T47D (cell line): ENCODE results near the gene HOXC9.

Experiments
- DNase-seq, 2 experiments: peaks; one replicate each; pipeline versions ENCODE4 v3.0.0 to v3.0.0-alpha.2; 2011 to 2012; ENCODE audit warnings: low read depth in 1 of 2, low spot score in 1 of 2
- JUND ChIP-seq: IDR thresholded peaks from 2 replicates; pipeline ENCODE4 v1.6.1; 2012; ENCODE audit warnings: low read depth
- in situ Hi-C: cut with HindIII; loops from 2 replicates; pipeline ENCODE4 v1.10.0; 2016; ENCODE audit warnings: low sequenced_read_pairs, low pct_unique_long_range_greater_than_20kb

The HOXC9 gene

DNA sequence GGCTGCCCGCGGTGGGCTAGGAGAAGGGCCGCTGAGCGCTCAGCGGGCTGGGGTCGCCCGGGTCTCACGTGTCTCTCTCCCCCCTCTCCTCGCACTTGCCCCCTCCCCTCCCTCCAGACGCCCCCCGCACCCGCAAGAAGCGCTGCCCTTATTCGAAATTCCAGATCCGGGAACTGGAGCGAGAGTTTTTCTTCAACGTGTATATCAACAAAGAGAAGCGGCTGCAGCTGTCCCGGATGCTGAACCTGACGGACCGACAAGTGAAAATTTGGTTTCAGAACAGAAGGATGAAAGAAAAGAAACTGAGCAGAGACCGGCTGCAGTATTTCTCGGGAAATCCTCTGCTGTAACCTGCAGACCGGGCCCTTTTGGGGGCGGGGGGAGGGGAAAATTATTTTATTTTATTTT is 24.9 kb upstream of the HOXC9 start:
- in situ Hi-C loops: no loop called here
- TF ChIP-seq JUND: no peak
- DNase-seq: no peak

DNA sequence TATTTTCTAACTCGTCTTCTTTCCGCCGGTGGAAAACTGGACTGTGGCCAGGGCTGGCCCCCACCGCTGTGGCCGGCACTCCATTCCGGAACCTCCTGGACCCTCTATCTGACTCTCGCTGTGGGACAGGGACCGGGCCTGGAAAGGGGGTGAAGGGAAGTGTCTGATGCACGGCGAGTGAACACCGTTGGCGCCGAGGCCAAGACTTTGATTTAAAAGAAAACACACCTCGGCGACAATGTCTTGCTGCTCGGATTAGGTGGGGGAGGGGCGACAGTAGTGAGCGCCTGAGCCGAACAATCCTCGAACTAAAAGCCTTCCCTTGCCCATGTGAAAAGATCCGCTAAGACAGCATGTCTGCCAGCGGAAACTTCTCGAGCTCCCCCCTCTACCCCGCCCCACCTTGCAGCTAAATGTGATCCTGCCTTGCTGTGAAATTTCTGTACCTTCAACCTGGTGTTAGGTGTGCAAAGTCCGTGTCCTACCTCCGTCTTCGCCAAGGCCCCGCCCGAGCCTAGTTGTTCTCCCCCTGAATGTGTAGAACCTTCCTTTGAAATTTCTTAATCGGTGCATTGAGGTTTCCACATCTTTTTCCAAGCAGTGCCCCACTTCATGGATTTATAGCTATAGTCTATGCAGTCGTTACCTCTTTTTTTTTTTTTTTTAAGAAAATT is 24.3 kb upstream of the HOXC9 start:
- in situ Hi-C loops: no loop called here
- no peak for TF ChIP-seq JUND

DNA sequence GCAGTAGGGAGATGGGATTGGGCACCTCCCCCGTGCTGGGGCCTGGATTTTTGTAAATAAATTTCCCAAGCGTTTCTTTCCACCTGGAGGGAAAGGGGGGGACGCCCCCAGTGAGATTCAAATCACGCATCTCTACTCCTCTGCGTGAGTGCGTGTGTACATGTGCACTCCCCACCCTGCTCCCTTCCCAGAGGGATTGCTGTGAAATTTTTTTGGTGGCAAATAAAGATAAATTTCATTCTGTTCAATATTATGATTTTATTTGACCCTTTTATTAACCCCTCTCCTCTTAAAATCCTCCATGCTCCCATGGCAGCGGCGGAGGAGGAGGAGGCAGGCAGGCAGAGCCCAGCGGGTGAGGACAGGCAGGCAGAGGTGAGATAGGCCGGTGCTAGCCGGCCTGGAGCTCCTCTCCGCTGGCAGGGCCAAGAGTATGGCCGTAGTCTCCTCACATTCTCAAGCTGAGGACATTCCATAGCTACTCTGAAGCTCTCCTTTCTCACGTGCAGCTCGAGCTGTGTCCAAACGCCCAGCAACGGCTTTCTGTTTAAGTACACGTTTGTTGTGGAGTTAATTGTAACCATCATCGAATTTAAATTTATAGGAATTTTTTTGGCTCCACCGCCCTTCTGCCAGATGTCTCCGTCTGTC is 23.7 kb upstream of the HOXC9 start:
- DNase-seq: peak in 1 of 2 experiments; percentile 73
- in situ Hi-C loops: no loop called here
- no peak for TF ChIP-seq JUND

More for the DNA sequence above, 24.3 kb upstream of the HOXC9 start:
- DNase-seq: peak in 1 of 2 experiments; percentile 84

DNA sequence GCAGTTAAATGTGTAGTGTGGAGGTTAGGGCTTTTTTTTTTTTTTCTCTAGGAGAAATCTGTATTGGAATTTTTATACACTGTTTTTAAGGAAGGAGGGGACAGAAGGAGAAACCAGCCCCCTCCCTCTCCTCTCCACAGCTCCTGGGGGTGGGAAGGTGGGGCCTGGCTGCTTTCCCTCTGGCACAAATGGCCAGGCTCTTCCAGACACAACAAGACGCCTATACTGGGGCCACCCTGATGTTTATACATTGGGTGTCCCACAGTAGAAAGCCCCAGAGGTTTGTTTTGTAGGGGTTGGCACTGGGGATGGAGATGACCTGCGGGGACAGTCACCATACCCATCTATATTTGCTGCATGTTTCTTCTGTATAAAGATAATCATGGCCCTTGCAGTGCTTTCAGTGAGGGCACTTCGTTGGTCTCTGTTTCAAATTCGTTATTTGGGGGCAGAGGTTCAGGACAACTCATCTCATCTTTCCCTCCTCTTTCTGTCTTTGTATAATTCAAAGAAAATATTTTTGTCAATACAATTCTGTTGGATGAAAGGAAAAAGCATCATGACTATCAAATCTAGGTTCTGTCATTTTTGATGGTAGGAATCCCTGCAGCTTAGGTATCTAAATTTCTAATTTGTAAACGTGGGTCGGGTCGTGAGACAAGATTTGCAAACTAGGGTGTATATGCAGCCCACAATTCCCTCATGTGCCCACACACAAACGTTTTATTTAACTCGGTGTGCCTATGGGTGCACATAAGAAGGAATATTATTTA is 23.0 kb upstream of the HOXC9 start:
- DNase-seq: no peak
- no peak for TF ChIP-seq JUND
- in situ Hi-C loops: no loop called here

DNA sequence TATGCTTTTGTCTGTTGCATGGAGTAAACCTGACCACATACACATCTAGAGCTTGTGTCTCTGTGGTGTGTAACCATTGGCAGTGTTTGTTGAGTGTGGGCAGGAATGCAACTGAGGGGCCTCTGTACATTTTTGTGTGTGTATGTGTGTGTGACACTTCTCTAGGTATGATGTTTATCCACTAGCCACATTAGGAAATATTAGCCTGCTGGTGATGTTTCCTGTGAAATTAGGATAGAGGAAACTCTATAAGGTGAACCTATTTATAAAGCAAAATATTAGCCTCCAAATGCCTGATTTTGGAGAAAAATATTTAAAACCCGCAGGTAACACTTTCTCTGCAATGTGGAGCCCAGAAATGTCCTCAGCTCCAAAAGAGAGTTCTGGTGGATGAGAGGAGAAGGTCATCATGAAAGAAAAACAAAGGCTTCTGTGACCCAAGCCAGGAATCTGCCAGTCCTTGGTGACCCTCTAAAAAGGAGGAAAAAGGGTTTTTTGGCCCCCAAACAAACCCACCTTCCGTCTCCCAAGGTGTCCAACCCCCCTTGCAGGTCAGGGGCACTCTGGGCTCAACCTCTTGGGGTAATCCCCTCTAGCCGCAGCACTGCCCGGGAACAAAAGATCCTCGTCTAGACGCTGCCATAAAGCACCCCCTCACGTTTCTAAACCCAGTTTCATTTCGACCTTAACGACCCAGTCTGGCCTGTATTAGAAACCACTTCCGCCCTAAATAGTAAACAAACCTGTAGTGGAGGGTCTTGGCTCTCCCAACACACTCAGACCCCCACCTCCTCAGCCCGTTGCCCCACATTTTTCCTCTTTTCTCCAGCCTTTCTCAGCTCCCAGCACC is 22.1 kb upstream of the HOXC9 start:
- in situ Hi-C loops: no loop called here
- no peak for TF ChIP-seq JUND
- no peak for DNase-seq

DNA sequence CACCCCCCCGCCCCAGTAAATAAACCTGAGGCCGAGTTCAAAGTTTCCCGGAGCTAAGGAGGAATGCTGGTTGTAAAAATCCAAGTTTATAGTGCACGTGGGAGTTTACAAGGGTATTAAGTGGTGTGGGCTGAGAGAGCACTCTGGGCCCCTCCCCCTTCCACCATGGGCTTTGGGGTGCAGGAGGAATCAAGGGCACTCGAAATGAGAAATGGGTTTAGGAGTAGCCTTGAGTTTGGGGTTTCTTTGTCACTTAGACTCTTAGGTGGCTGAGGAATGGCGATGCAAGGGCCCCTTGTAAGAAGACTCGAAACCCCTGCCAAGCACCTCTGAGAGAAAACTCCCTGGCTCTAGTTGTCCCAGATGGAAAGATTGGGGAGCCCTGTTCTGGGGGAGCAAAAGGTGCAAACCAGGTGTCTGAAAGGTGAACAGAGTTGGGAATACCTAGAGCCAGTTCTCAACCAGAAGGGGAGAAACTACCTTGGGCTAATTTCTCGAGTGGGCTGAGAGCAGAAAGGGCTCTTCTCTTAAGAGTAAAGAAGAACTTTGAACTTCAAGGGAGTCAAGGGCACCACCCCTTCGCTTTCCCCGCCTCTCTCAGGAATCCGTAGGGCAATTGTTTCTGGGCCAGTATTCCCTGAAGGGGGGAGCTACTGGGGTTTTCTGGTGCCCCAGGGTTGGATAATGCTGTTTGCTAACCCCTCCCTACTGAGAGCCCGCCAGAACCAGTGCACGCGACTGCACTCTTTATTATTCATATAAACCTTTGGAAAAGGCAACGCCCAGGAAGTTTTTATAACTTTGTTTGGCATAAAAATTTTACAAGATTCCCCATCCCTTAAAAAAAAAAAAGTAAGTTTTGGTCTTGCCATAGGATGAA is 21.2 kb upstream of the HOXC9 start:
- DNase-seq: peak in 1 of 2 experiments; percentile 91
- in situ Hi-C loops: no loop called here
- no peak for TF ChIP-seq JUND

DNA sequence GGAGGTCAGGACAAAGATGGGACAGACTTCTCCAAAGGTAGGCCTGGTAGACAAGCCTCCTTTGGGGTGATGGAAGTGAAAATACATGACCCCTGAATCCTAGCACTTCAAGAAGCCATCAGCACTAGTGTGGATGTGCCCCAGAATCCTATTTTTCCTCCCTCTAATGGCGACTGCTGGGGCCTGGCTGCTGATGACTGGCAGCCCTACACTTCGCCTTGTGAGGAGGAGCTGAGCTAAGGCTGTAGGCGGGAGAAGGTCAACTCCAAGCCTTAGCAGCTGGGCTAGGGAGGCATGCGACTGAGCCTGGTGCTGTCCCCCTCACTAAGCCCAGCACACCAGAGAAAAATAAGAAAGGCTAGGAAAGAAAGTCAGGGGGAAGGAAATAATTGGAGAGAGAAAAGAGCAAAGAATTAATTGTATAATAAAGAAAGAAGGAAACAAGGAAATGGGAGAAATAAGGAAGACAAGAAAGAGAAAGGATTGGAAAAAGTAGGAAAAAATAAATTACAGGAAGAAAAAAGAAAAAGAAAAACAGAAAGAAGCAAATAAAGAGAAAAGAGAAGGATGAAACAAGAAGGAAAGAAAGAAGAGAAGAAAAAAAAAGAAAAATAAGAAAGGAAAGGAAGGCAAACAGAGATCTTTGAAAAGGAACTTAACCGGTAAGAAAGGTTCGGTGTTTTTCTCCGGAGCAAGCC is 19.7 kb upstream of the HOXC9 start:
- no peak for TF ChIP-seq JUND
- DNase-seq: peak in 1 of 2 experiments; percentile 72
- in situ Hi-C loops: no loop called here

DNA sequence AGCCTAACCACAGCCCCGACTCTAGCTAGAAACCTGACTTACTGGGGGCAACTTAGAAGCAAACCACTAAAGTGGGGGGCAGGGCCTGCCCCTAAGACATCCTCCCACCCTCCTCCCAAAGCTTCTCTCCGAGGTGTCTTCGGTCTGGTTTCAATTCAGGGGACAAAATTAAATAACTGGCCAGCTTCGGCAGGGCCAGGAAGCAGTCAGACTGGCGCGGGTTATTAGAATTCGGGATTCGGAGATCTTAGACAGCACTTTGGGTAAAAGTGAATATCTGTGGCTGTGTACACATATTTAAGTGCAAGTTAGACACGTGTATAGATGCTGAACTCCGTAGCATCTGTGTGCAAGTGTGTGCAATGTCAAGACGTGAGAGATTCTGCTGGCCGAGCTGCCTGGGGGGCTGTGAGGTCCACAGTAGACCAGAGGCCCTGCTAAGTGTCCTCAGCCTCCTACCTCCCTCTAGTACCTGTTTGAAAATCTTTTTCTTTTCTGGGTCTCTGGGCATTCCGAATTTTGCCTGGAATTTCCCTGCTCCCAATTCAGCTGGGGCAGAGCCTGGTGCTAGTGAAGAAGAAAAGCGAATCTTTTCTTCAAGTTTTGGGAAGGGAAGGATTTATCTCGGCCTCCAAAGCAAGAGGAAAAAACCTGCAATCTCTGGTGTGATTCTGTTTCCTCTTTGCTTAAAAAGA is 19.0 kb upstream of the HOXC9 start:
- no peak for DNase-seq
- no peak; the same call in 1 of the 2 replicates for TF ChIP-seq JUND
- in situ Hi-C loops: no loop called here

DNA sequence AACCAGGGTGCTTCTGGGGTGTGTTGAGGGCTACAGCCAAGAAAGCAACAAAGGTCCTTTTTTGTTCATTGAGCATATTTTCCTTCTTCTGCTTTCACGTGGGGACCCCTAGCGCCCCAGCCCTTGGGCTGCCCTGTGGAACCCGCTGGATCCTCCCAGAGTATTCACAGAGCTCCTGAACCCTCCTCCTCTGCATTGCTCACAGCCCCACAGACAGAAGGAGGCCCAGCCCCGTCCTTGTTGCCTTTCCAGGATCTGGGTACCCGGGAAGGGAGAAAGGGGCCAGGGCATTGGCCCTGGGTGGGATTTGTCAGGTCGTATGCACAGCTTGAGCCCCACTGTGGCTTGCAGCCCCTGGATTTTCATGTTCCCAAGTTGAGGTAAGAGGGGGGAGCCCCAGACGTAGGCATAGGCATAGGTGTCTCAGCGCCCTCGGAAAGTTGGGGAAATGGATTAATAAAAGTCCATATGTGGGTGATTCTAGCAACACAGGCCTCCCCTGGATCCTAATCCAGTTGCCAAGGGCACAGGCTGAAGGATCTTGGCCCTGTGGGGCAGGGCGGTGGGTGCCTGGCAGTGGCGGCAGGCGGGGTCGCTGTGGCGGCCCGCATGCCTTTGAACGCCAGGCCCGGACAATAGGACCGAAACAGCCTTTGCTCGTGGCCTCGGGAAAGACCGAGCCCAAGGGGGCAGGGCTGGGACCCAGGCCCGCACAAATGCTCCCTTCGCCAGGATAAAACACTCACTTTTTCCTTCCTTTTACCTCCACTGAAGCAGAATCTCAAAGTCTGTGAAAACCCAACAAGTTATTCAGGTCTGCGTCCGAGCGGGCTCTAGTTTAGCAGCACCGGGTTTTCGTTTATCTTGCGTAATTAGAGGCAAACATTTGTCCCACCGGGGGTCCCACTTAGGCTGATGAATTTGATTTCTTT is 18.1 kb upstream of the HOXC9 start:
- in situ Hi-C loops: no loop called here
- peak in 1 of 2 experiments; percentile 77 for DNase-seq
- no peak for TF ChIP-seq JUND
